HFFc6 (cell line): ENCODE measurements around the gene IRF2BP2. TPM values are rescaled to one million over a fixed set of nuclear protein-coding genes. Genes with fewer than 3 reads are reported as not detected.

ENCODE experiments used
- DNase-seq: peaks from one replicate; pipeline ENCODE4 v3.0.0-alpha.2; 2018
- H3K27ac Mint-ChIP-seq: 2 replicates; pipeline ENCODE4 v1.8.0; 2020; ENCODE audit warnings: mild to moderate bottlenecking, mixed read lengths
- H3K27me3 Mint-ChIP-seq: 2 replicates; pipeline ENCODE4 v1.8.0; 2021; ENCODE audit warnings: mild to moderate bottlenecking, moderate library complexity, mixed read lengths; ENCODE audit not compliant: insufficient read depth
- H3K36me3 Mint-ChIP-seq: 2 replicates; pipeline ENCODE4 v1.8.0; 2021; ENCODE audit warnings: low read depth, mixed read lengths
- H3K4me1 Mint-ChIP-seq: 2 replicates; pipeline ENCODE4 v1.8.0; 2020; ENCODE audit warnings: low read depth, mixed read lengths
- H3K4me3 Mint-ChIP-seq: 2 replicates; pipeline ENCODE4 v1.8.0; 2020; ENCODE audit warnings: mild to moderate bottlenecking, moderate library complexity, mixed read lengths
- H3K9me3 Mint-ChIP-seq: 2 replicates; pipeline ENCODE4 v1.8.0; 2020; ENCODE audit warnings: mild to moderate bottlenecking, mixed read lengths
- total RNA-seq, 6 experiments: library from RNA; stranded (reverse); fragmentation: NEBNext Ultra II Directional; extraction: Animal tissue kit (Norgen Biotek cat#: 25700); gene quantifications; 2 replicates in 1 of 6; 3 replicates in 5 of 6; pipeline ENCODE4 v1.2.3, GENCODE V29; 2021
- TF ChIP-seq, protein P1 (sequence below): fragments of 200-600 bp; sonication (generic); IDR thresholded peaks from 2 replicates; pipeline ENCODE4 v1.5.0; 2021; ENCODE audit warnings: antibody characterized with exemption, mild to moderate bottlenecking

Gene IRF2BP2
- total RNA-seq, 6 experiments from 2014 or later: 58.6 to 87.1 (median 73.2) TPM

DNA sequence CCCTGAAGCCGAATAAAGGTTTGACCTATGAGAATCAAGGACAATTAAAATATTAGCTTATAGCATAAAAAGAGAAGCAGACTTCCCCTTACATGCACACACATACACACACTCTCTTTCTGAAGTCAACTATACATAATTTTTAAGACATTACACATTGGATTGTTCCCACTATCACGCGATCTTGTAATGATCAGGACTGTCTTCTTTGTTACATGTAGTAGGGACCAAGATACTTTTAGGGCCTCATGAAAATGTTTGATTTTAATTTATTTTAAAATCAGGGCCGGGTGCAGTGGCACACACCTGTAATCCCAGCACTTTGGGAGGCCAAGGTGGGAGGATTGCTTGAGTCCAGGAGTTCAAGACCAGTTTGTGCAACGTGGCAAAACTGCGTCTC is 16.4 kb upstream of the IRF2BP2 start:
- DNase-seq: no peak
- TF ChIP-seq, protein P1, sequence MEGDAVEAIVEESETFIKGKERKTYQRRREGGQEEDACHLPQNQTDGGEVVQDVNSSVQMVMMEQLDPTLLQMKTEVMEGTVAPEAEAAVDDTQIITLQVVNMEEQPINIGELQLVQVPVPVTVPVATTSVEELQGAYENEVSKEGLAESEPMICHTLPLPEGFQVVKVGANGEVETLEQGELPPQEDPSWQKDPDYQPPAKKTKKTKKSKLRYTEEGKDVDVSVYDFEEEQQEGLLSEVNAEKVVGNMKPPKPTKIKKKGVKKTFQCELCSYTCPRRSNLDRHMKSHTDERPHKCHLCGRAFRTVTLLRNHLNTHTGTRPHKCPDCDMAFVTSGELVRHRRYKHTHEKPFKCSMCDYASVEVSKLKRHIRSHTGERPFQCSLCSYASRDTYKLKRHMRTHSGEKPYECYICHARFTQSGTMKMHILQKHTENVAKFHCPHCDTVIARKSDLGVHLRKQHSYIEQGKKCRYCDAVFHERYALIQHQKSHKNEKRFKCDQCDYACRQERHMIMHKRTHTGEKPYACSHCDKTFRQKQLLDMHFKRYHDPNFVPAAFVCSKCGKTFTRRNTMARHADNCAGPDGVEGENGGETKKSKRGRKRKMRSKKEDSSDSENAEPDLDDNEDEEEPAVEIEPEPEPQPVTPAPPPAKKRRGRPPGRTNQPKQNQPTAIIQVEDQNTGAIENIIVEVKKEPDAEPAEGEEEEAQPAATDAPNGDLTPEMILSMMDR: no peak
- Mint-ChIP-seq H3K36me3 (peaks cover 9% of the 10 kb centered on the region; the same call in 1 of the 2 replicates), H3K27me3 (no peaks in the 10 kb centered on the region; the same call in none of the 2 replicates), H3K4me3 (no peak overlapping the region), H3K9me3 (no peaks in the 10 kb centered on the region), H3K4me1 (peaks cover 70% of the 10 kb centered on the region), H3K27ac (no peak overlapping the region)

DNA sequence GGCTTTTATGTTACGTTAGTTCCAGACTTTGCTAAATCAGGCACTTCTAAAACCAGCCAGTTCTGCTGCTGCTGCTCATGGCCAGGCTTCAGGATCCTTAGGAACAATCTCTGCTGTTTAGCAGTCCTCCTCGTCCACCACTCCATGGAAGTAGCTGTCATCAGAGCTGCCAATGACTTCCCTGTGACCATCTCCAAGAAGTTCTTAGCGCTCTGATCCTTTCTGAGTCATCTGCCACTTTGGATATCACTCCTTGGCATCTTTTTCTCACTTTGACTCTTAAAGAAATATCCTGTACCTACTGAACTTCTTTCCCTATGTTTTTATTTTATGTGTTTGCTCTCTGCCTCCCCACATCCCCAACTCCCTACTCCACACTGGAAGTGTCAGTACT is 14.7 kb upstream of the IRF2BP2 start:
- TF ChIP-seq, protein P1: no peak
- peaks cover 9% of the 10 kb centered on the region; the same call in 1 of the 2 replicates for H3K36me3 Mint-ChIP-seq
- no peak for DNase-seq
- H3K27me3 Mint-ChIP-seq: no peaks in the 10 kb centered on the region; the same call in none of the 2 replicates
- H3K9me3 Mint-ChIP-seq: no peaks in the 10 kb centered on the region
- H3K4me3 Mint-ChIP-seq: no peak overlapping the region; the same call in 1 of the 2 replicates
- peaks cover 70% of the 10 kb centered on the region for H3K4me1 Mint-ChIP-seq
- peak overlapping the region; percentile 17; the same call in 1 of the 2 replicates for H3K27ac Mint-ChIP-seq

DNA sequence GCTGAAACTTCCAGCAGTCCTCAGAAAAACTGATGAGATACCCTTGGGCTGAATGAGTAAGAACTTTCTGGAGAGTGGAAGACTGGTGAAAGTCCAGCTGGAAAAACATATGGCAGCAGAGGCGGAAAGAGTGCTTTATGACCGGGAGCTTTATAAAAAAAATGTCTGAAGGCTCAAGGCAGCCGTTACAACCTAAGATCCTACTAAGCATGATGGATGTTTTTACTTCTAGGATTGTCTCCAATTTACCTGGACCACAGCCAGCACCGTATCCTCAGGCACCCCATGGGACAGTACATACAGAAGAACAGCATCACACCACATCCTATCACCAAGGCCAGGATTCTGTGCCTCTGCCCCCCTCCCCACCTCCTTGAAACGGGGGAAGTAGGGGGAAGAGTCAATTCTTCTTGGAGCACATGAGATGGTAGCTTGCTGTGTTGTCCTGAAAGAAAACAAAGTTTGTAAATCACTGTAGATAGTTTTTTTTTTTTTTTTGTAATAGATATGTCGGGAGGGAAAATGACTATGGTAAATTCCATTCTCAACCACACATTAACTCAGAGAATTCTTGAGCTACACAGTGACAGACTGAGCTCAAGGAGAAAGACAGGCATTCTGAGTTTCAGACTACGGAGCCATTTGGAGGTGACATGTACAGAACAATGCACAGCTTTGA is 11.8 kb upstream of the IRF2BP2 start:
- peak overlapping the region; percentile 79 for H3K4me3 Mint-ChIP-seq
- peaks cover 73% of the 10 kb centered on the region for H3K4me1 Mint-ChIP-seq
- no peaks in the 10 kb centered on the region for H3K36me3 Mint-ChIP-seq
- no peaks in the 10 kb centered on the region; the same call in 1 of the 2 replicates for H3K27me3 Mint-ChIP-seq
- H3K9me3 Mint-ChIP-seq: no peaks in the 10 kb centered on the region
- TF ChIP-seq, protein P1: no peak
- H3K27ac Mint-ChIP-seq: peak overlapping the region; percentile 95
- peak; percentile 74 for DNase-seq

DNA sequence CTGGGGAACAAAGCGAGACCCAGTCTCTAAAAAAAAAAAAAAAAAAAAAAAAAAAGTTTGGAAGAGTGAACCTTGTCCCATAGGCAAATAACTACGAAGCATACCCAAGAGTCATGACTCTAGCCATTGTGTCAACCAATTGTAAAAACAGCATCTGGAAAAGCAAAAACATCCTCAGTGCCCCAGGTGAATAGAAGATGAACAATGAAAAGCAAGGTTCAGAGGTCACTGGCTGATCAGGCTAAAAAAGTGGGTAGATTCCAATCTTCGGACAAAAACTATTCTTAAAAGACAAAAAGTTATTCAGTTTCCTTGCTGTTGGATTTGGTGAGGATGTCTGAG is 11.1 kb upstream of the IRF2BP2 start:
- no peaks in the 10 kb centered on the region for H3K9me3 Mint-ChIP-seq
- no peaks in the 10 kb centered on the region; the same call in 1 of the 2 replicates for H3K27me3 Mint-ChIP-seq
- H3K27ac Mint-ChIP-seq: peak overlapping the region; percentile 95
- DNase-seq: no peak
- no peaks in the 10 kb centered on the region for H3K36me3 Mint-ChIP-seq
- H3K4me1 Mint-ChIP-seq: peaks cover 80% of the 10 kb centered on the region
- peak overlapping the region; percentile 79; the same call in 1 of the 2 replicates for H3K4me3 Mint-ChIP-seq
- TF ChIP-seq, protein P1: no peak

DNA sequence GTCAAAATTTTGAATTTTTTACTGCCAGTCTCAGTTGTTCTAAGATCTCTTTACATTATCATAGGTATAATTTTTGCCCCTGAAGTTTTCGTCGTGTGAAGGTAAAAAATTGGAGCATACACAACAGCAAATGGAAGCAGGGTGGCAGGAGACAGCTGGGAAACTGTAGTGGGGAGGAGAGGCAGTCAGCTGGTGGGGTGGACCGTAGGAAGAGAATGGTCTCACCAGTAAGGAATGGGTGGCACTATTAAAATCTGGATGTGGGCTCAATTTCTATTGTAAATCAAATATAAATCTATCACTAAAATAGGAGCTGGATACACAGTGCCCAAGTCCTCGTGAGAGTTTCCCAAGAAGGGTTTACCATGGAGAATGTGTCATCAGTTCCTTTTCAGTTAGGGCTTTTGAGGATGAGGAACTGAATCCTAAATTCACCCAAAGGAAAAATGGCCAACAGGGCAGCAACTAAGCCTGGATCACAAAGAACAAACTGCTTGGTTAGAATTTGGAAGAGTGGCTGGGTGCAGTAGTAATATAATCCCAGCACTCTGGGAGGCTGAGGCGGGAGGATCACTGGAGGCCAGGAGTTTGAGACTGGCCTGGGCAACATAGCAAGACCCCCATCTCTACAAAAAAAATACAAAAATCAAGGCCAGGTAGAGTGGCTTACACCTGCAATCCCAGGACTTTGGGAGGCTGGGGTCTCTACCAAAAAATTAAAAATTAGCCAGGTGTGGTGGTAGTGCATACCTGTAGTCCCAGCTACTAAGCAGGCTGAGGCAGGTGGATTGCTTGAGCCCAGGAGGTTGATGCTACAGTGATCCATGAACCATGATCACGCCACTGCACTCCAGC is 10.5 kb upstream of the IRF2BP2 start:
- H3K36me3 Mint-ChIP-seq: no peaks in the 10 kb centered on the region
- TF ChIP-seq, protein P1: no peak
- peak overlapping the region; percentile 95 for H3K27ac Mint-ChIP-seq
- H3K9me3 Mint-ChIP-seq: no peaks in the 10 kb centered on the region
- H3K27me3 Mint-ChIP-seq: no peaks in the 10 kb centered on the region; the same call in 1 of the 2 replicates
- no peak for DNase-seq
- H3K4me3 Mint-ChIP-seq: peak overlapping the region; percentile 64
- H3K4me1 Mint-ChIP-seq: peaks cover 82% of the 10 kb centered on the region
